Adipose tissue (tissue), 3 donors: ENCODE data around the gene CLEC4C. TPM values are rescaled to one million over a fixed set of nuclear protein-coding genes. Genes with fewer than 3 reads are reported as not detected.
"Not testable (repeated sequence)": the region's sequence is repeated elsewhere in the genome, so short reads cannot be mapped to it uniquely, and the experiment has no call there.

Experiments
- H3K27ac ChIP-seq: one replicate; pipeline ENCODE4 v1.5.1; 2013; ENCODE audit warnings: low read depth, low read length
- WGBS, 3 donors: extraction: QIAGEN DNeasy Blood & Tissue Kit; methylation state at CpG; one replicate each; pipeline ENCODE4 v1.1.7; 2013; 5-methylcytosine and 5-hydroxymethylcytosine counted together
- polyA plus RNA-seq, 3 donors: library from polyadenylated mRNA; stranded (reverse); fragments of 200-250 nt; gene quantifications; one replicate each; pipeline ENCODE4 v1.2.3, GENCODE V29; 2013
- donor health status: healthy with polysubstance abuse.
- donor health status: Bipolar disorder and iron deficiency.
- donor health status: healthy.

Gene CLEC4C
- polyA plus RNA-seq, 3 donors: not detected

GRCh38 chr12:7732993-7733392 is 14.2 kb downstream of the CLEC4C start:
- no peak overlapping the region for H3K27ac ChIP-seq
- 30 to 58% (median 42%) methylated on average over 3 of the region's 3 CpGs for WGBS, 3 donors

GRCh38 chr12:7731486-7731885 is 15.7 kb downstream of the CLEC4C start:
- WGBS, 3 donors: 30 to 50% (median 37%) methylated on average over 5 of the region's 5 CpGs
- H3K27ac ChIP-seq: no peak overlapping the region

- H3K27ac ChIP-seq: not testable (repeated sequence)
These were observed 16.2 kb downstream of the CLEC4C start for GRCh38 chr12:7730984-7731383.

GRCh38 chr12:7729746-7730145 is 17.4 kb downstream of the CLEC4C start:
- WGBS, 3 donors: 22 to 30% (median 26%) methylated on average over 4 of the region's 4 CpGs
- no peak overlapping the region for H3K27ac ChIP-seq

- WGBS, 3 donors: 45 to 78% (median 74%) methylated on average over 3 of the region's 3 CpGs
These were observed 23.2 kb downstream of the CLEC4C start for GRCh38 chr12:7723926-7724325.

GRCh38 chr12:7719946-7720730 is 27.0 kb downstream of the CLEC4C start:
- WGBS, 3 donors: 57 to 66% (median 63%) methylated on average over 15 of the region's 15 CpGs
- no peak overlapping the region for H3K27ac ChIP-seq

More at GRCh38 chr12:7723926-7724325, 23.2 kb downstream of the CLEC4C start:
- H3K27ac ChIP-seq: no peak overlapping the region

GRCh38 chr12:7716381-7716780 is 30.8 kb downstream of the CLEC4C start:
- WGBS, 3 donors: 8 to 16% (median 14%) methylated on average over 5 of the region's 5 CpGs
- no peak overlapping the region for H3K27ac ChIP-seq

GRCh38 chr12:7712841-7713442 is 34.2 kb downstream of the CLEC4C start:
- no peak overlapping the region for H3K27ac ChIP-seq
- WGBS, 3 donors: 83 to 92% (median 92%) methylated on average over 28 of the region's 28 CpGs

- 70 to 79% (median 79%) methylated on average over 7 of the region's 7 CpGs for WGBS, 3 donors
- no peak within 1 kb of the TSS for H3K27ac ChIP-seq
These were observed 36.0 kb downstream of the CLEC4C start, which contains the start of gene DPPA3 for GRCh38 chr12:7711133-7711532. TSS of gene DPPA3 (plus strand) at chr12:7711433. CDS start at chr12:7711571, 138 bp downstream.

- H3K27ac ChIP-seq: no peak overlapping the region
- 57 to 78% (median 62%) methylated on average over 8 of the region's 8 CpGs for WGBS, 3 donors
These were observed 37.1 kb downstream of the CLEC4C start for GRCh38 chr12:7709969-7710675.

GRCh38 chr12:7705846-7706245 is 41.3 kb downstream of the CLEC4C start:
- H3K27ac ChIP-seq: no peak overlapping the region
- WGBS, 3 donors: 84 to 94% (median 85%) methylated on average over 29 of the region's 29 CpGs

GRCh38 chr12:7695566-7696197 is 51.5 kb downstream of the CLEC4C start, which contains the start of gene GDF3:
TSS of gene GDF3 (minus strand) at chr12:7695775. CDS start at chr12:7695728, 47 bp downstream.
- WGBS, 3 donors: 24 to 35% (median 34%) methylated on average over 7 of the region's 7 CpGs

GRCh38 chr12:7695237-7695560 is 52.0 kb downstream of the CLEC4C start:
- 17 to 52% (median 19%) methylated on average over 10 of the region's 10 CpGs for WGBS, 3 donors
- H3K27ac ChIP-seq: no peak overlapping the region

More at GRCh38 chr12:7695566-7696197, 51.5 kb downstream of the CLEC4C start, which contains the start of gene GDF3:
- H3K27ac ChIP-seq: no peak within 1 kb of the TSS

- WGBS, 3 donors: 45 to 66% (median 62%) methylated on average over 2 to 3 of the region's 3 CpGs
- H3K27ac ChIP-seq: no peak overlapping the region
These were observed 52.5 kb downstream of the CLEC4C start for GRCh38 chr12:7694556-7695236.

- 53 to 80% (median 75%) methylated on average over 6 of the region's 6 CpGs for WGBS, 3 donors
- no peak overlapping the region for H3K27ac ChIP-seq
These were observed 53.4 kb downstream of the CLEC4C start for GRCh38 chr12:7693793-7694192.

GRCh38 chr12:7681535-7681934 is 65.6 kb downstream of the CLEC4C start:
- H3K27ac ChIP-seq: no peak overlapping the region

More at GRCh38 chr12:7681535-7681934, 65.6 kb downstream of the CLEC4C start:
- WGBS, 3 donors: 58 to 69% (median 64%) methylated on average over 2 of the region's 2 CpGs
